ENCODE results near the gene DCX.
"Not testable (repeated sequence)": the region's sequence is repeated elsewhere in the genome, so short reads cannot be mapped to it uniquely, and the experiment has no call there.

DCX gene

DNA sequence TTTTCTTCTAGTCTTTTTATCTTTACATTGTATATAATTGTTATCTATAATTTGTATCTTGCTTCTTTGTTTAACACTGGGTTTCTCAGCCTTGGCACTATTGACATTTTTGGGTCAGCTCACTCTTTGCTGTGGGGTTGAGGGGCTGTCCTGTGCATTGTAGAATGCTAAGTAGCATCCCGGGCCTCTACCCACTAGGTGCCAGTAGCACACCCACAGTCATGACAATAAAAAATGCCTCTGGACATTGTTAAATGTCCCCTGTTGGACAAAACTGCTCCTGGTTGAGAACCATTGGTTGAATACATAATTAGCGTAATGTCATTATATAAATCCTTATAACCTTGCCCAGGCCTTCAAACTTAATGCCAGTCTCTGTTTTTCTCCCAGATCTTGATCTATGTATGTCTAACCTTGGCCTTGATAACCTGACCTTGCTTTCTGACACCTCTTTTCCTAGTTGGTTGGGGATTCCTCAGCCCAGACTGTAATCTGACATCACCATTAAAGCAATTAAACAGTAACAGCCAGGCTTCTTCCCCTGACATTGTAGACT is 46.1 kb downstream of the DCX start:
- no peak for DNase-seq

DNA sequence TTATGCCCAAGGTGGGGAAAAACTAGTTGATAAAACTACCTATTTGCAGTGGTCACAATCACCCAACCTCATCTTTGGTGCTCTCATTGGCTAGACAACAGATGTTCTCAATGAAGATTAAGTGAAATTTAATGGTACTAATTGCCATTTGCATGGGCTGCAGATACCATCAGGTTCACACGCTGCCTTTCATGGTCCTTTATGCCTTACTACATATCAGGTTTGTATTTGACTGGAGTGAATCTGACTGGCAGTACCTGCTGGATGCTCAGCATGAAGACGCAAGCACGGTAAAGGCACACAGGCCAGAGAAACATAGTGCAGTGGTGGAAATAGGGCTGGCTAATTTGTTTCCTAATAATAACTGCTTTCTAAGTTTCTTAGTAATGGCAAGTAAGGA is 48.3 kb downstream of the DCX start:
- DNase-seq = no peak

GRCh38 chrX:111361751-111362150 is 50.2 kb downstream of the DCX start:
- no peak for DNase-seq

DNA sequence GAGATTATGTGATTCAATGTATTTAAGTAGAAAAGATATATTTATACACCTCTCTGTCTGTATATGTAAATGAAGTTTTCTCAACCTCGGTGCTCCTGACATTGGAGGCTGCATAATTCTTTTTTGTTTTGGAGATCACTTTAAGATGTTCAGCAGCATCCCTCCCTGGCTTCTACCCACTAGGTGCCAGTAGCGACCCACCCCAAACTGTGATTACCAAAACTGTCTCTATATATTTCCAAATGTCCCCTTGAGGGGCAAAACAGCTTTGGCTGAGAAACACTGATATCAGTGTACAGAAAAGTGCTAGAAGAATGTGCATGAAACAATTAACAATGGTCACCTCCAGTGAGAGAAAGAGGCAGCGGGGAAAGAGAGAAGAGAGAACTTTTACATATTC is 51.2 kb downstream of the DCX start:
- DNase-seq = no peak

GRCh38 chrX:111355523-111356115 is 56.4 kb downstream of the DCX start:
- DNase-seq = no peak

DNA sequence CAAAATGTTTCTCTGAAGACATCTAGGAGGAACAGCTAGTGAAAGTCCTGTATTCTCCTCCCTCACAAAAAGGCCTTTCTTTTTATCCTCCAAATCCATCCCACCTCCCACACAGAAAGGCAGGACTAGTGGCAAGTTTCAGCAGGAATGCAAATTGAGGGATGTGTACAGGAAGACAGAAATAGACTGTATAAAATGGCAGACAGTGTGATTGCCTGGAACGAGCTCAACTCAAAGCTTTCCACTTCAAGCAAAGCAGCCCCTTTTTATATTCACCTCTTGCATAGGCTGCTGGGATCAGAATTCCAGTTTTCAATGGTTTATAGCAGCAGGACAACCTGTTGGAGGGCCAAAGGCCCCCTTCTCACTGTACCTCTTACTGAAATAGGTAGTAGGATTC is 57.5 kb downstream of the DCX start:
- DNase-seq = no peak

- no peak for DNase-seq
Measured at GRCh38 chrX:111353793-111354192, 58.2 kb downstream of the DCX start.

GRCh38 chrX:111352424-111352823 is 59.6 kb downstream of the DCX start:
- DNase-seq = no peak

DNA sequence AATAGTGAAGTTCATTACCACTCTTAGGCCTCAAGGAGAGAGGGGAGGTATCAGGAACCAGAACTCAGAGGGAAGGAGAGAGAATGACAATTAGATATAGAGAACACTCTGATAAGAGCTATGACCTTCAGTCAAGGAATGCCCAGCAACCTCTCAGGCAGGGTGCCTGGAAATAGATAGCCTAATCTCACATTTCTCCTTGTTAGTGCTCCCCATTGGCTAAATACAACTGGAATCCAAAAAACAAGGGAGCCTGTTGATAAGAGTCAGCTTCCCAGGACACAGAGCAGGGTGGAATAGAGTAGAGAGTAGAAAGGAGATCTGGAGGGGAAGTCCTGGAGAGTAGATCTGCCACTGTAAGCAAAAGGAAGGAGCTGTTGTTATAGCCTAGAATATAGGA is 62.1 kb downstream of the DCX start:
- no peak for DNase-seq

GRCh38 chrX:111349101-111349500 is 62.9 kb downstream of the DCX start:
- DNase-seq = no peak

DNA sequence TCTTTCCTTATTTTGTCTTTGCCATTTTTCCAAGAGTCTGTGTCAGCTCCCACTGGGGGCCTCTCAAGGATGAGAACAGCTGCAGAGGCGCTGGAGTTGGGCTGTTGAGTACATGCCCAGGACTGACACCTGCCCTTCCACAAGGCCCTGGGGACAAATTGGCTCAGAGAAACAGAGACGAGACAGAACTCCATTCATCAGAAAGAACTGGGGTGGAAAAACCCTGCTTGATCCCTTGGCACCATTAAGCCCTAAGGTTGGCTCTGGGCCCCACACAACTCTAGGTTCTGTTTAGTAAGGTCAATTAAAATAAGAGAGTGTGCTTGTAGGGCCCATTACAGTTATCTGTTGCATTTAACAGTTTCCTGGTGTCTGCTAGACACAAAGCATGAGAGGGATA is 63.6 kb downstream of the DCX start:
- no peak for DNase-seq

GRCh38 chrX:111346150-111346549 is 65.8 kb downstream of the DCX start:
- not testable (repeated sequence) for DNase-seq

GRCh38 chrX:111340054-111340453 is 71.9 kb downstream of the DCX start:
- no peak for DNase-seq

DNA sequence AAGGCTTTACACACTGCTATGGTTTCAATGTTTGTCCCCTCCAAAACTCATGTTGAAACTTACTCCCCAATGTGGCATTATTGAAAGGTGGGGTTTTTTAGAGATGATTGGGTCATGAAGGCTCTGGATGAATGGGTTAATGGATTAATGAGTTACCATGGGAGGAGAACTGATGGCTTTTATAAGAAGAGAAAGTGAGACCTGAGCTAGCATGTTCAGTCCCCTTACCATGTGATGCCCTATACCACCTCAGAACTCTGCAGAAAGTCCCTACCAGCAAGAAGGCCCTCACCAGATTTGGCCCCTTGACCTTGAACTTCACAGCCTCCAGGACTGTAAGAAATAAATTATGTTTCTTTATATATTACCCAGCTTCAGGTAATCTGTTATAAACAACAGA is 72.8 kb downstream of the DCX start:
- DNase-seq = no peak

GRCh38 chrX:111338095-111338698 is 73.8 kb downstream of the DCX start:
- no peak for DNase-seq

DNA sequence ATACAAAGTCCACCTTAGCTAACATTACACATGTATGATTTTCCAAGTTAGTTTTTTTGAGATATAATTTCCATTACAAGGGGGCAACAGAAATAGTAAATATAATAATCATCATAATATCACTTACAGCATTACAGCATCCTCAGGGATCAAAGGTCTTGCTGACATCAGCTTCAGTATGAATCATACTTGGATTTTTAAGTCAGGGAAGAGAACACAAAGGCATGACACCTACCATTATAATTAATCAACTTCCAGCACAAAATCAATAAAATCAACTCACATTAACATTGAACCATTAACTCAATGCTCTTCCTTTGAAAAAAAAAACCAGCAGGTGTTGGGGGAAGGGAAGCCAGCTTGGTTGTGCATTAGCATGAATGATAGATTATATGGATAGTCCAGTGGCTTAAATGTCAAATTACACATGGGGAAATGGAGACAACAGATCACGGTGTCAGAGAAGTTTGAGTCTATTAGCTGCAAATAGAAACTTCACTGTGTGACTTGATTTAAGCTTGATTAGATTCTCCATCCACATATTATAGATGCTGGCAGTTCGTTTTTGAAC is 74.8 kb downstream of the DCX start:
- no peak for DNase-seq

- DNase-seq = no peak
Measured at GRCh38 chrX:111336141-111336540, 75.9 kb downstream of the DCX start.

DNA sequence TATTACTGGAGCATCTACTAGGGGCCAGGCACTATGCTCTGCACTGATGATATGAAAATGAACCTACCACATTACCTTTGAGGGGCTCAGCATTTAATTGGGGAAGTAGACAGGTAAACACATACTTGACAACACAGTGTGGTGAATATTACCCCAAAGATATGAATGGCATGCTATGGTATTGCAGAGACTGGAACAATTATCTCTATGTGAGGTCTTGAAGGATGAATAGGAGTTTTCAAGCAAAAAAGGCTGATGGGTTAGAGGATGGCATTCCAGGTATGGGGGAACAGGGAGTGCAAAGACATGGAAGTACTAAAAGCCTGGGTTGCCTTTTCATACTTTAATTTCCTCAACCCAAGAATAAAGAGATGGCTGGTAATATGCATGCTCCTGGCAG is 82.6 kb downstream of the DCX start:
- no peak for DNase-seq

DNA sequence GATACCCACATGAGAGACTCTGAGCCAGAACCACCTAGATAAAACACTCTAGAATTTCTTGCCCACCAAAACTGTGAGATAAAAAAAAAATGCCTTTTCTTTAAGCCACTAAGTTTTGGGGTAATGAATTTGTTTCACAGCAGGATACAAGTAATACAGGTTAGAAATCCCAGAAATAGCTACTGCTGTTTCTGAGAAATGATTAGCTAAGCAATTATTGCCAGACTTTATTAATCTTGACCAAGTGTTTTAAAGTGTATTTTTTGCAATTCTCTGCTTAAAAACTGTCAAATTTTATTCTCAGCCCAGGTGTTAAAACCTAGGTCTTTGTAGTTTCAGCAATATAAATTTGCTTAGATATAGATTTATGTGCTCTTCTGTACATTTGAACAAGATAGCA is 83.1 kb downstream of the DCX start:
- DNase-seq = no peak

DNA sequence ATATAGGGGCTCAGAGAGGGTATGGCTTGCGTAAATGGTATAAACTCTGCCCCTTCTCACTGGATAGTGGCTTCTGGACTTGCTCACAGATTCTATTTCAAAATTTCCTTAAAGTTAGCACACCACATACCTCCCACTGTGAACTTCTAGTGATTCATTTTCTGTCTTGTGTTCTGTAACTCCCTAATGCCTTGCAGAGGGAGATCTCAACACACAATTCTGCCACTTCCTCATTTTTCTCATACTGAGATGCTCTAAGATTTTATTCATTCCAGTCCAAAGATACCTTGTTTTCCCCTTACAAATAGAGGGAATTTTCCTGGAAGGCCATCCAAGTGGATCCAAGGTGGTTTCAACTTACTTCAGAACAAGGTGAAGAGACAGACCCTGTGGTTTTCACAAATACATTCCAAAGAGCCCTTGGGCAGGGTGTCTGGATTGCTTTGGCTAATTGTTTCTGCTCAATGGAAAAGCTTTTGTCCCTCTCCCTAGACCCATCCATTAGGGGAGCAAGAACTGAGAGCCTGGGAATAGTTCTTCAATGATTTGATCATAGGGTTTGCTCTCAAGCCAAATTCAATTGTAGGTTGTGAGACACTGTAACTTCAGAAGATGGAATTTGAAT is 89.6 kb downstream of the DCX start:
- DNase-seq = no peak

- no peak for DNase-seq
Measured at GRCh38 chrX:111319451-111319850, 92.5 kb downstream of the DCX start.

GRCh38 chrX:111318901-111319300 is 93.1 kb downstream of the DCX start:
- DNase-seq = no peak

- no peak for DNase-seq
Measured at GRCh38 chrX:111309083-111309482, 102.9 kb downstream of the DCX start.

GRCh38 chrX:111308039-111308438 is 104.0 kb downstream of the DCX start:
- DNase-seq = no peak
